Retinal pigment epithelial cell (primary cell): Measurements from ENCODE around the gene KRTAP4-3.
"Not testable (repeated sequence)": the region's sequence is repeated elsewhere in the genome, so short reads cannot be mapped to it uniquely, and the experiment has no call there.

Source experiments
- DNase-seq: peaks from one replicate; pipeline ENCODE4 v3.0.0-alpha.2; 2010; ENCODE audit warnings: low read depth
- H3K4me3 ChIP-seq: 2 replicates; pipeline ENCODE4 v1.5.1; 2011; ENCODE audit warnings: mild to moderate bottlenecking, low read length, control low read depth, moderate library complexity
- TF ChIP-seq, protein P1 (sequence below): conservative IDR thresholded peaks from 2 replicates; pipeline ENCODE4 v1.5.1; 2011; ENCODE audit warnings: low read depth, low read length, control low read depth, inconsistent platforms

Gene KRTAP4-3

DNA sequence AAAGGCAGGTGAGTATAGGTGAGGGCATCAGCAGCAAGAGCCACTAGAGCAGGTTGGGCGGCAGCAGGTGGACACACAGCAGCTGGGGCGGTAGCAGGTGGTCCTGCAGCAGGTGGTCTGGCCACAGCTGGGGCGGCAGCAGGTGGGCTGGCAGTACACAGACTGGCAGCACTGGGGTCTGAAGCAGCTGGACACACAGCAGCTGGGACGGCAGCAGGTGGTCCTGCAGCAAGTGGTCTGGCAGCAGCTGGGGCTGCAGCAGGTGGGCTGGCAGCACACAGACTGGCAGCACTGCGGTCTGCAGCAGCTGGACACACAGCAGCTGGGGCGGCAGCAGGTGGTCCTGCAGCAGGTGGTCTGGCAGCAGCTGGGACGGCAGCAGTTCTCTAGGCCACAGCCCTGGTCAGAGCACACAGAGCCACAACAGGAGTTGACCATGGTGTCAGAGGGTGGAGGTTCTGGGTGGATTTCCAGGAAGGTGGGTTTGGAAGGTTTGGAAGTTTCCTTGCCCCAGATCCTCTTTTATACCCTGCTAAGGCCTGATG is 9.8 kb upstream of the KRTAP4-3 start, which contains the start of gene KRTAP4-2:
TSS of gene KRTAP4-2 (minus strand) at position 495 of the 545 bp plus-strand sequence. CDS start at position 438, 57 bp downstream.
- TF ChIP-seq, protein P1, sequence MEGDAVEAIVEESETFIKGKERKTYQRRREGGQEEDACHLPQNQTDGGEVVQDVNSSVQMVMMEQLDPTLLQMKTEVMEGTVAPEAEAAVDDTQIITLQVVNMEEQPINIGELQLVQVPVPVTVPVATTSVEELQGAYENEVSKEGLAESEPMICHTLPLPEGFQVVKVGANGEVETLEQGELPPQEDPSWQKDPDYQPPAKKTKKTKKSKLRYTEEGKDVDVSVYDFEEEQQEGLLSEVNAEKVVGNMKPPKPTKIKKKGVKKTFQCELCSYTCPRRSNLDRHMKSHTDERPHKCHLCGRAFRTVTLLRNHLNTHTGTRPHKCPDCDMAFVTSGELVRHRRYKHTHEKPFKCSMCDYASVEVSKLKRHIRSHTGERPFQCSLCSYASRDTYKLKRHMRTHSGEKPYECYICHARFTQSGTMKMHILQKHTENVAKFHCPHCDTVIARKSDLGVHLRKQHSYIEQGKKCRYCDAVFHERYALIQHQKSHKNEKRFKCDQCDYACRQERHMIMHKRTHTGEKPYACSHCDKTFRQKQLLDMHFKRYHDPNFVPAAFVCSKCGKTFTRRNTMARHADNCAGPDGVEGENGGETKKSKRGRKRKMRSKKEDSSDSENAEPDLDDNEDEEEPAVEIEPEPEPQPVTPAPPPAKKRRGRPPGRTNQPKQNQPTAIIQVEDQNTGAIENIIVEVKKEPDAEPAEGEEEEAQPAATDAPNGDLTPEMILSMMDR = no peak
- no peak for DNase-seq
- H3K4me3 ChIP-seq = no peak within 1 kb of the TSS

DNA sequence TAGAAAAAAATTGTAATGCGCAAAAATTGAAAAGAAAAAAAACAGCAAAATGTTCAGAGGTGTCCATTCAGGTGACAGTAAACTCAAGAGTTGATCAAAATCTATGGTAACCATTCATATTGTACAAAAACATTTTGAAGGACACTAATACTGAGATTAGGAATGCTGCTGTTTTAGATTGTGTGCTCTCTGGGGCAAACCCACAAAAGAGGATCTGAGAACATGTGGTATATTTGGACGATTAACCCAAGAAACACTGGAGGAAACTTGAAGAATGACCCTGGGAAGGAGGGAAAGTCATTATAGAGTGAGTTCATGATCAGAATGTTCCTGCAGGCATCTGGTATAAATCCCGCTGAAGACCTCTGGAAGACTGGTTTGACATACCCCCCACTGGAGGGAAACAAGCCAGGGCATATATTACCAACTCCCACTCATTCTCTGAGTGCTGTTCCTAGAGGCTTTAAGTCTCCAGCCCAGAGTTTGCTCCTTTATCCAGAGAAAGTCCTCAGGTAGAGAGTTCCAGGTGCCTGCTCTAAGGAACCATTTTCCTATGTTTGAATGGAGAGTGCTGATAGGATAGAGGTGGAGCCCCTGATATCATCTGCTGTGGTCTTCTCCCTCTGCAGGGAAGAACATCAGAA is 8.8 kb upstream of the KRTAP4-3 start:
- TF ChIP-seq, protein P1 = no peak

DNA sequence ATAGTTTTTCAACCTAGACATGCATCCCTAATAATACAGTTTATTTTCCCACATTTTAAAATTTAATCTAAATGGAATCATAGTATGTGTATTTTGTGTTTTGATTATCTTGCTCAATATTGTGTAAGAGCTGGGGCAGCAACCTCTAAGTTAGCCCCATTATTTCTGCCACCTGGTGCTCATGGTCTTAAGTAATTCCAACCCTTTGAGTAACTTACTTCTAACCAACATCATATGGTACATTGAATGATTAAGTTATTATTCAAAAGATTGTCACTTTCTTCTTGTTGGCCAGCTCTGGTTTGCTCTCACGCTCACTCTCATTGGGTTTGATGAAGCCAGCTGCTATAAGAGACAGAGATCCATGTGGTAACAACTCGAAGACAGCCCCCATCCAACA is 3.9 kb upstream of the KRTAP4-3 start:
- TF ChIP-seq, protein P1 = no peak
- no peak for DNase-seq
- H3K4me3 ChIP-seq = no peak overlapping the region

More for the DNA sequence above, 8.8 kb upstream of the KRTAP4-3 start:
- DNase-seq = no peak
- H3K4me3 ChIP-seq = no peak overlapping the region

DNA sequence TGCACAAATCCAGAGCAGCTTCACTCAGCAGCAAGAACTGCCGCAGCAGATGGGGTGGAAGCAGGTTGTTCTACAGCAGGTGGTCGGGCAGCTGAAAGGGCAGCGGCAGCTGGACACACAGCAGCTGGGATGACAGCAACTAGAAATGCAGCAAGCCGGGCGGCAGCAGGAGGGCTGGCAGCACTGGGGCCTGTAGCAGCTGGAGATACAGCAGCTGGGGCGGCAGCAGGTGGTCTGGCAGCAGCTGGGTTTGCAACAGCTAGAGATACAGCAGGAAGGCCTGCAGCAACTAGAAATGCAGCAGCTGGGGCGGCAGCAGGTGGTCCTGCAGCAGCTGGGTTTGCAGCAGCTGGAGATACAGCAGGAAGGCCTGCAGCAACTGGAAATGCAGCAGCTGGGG is 460 bp downstream of the KRTAP4-3 start:
- DNase-seq = no peak

DNA sequence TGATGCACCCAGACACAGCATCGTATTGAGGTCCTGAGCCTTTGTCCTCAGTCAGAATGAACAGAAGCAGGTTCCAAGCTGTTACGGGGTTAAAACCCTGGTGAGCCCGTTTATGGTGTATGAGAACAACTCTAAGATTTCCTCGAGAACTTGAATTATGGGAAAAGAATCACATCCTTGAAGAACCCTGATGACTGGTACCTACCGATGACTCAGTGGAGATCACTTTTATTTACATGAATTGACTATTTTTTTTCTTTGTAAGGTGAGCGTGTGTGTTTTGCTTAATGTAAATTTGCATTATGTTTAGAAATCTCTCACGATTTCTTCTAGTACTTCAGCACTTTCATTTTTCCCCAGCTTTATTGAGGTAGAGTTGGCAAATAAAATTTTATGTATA is 4.2 kb downstream of the KRTAP4-3 start:
- H3K4me3 ChIP-seq = no peak overlapping the region
- TF ChIP-seq, protein P1 = no peak
- no peak for DNase-seq

More for the DNA sequence above, 460 bp downstream of the KRTAP4-3 start:
- no peak overlapping the region for H3K4me3 ChIP-seq
- TF ChIP-seq, protein P1 = no peak

DNA sequence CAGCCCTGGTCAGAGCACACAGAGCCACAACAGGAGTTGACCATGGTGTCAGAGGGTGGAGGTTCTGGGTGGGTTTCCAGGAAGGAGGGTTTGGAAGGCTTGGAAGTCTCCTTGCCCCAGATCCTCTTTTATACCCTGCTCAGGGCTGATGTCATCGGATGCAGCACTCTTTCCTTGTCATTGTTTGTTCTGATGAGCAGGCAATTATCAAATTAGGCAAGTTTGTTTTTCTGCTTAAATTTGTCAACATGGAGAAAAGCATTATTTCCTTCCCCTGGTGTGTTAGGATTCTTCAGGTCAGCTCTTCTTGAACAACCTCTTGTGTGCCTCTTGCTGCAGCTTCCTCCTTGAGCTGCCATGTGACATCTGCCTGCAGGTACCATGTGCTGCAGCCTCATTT is 7.4 kb downstream of the KRTAP4-3 start, which contains the start of gene KRTAP4-4:
TSS of gene KRTAP4-4 (minus strand) at position 101 of the 400 bp plus-strand sequence. CDS start at position 44, 57 bp downstream.
- H3K4me3 ChIP-seq = no peak within 1 kb of the TSS
- TF ChIP-seq, protein P1 = no peak

DNA sequence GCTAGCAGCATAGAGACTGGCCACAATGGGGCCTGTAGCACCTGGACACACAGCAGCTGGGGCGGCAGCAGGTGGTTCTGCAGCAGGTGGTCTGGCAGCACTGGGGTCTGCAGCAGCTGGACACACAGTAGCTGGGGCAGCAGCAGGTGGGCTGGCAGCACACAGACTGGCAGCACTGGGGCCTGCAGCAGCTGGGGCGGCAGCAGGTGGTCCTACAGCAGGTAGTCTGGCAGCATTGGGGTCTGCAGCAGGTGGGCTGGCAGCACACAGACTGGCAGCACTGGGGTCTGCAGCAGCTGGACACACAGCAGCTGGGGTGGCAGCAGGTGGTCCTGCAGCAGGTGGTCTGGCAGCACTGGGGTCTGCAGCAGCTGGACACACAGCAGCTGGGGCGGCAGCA is 7.8 kb downstream of the KRTAP4-3 start:
- DNase-seq, H3K4me3 ChIP-seq: not testable (repeated sequence)

More for the DNA sequence above, 7.4 kb downstream of the KRTAP4-3 start, which contains the start of gene KRTAP4-4:
- DNase-seq = no peak
